HG03439 (cell line): ENCODE results near the gene CXCL17.
"Not testable (repeated sequence)": the region's sequence is repeated elsewhere in the genome, so short reads cannot be mapped to it uniquely, and the experiment has no call there.

Experiments used
- ATAC-seq: cut with Tn5 transposase; IDR thresholded peaks from one replicate; pipeline ENCODE4 v1.9.1; 2021; ENCODE audit warnings: mild to moderate bottlenecking, moderate library complexity; ENCODE audit not compliant: unreplicated experiment

The CXCL17 gene

DNA sequence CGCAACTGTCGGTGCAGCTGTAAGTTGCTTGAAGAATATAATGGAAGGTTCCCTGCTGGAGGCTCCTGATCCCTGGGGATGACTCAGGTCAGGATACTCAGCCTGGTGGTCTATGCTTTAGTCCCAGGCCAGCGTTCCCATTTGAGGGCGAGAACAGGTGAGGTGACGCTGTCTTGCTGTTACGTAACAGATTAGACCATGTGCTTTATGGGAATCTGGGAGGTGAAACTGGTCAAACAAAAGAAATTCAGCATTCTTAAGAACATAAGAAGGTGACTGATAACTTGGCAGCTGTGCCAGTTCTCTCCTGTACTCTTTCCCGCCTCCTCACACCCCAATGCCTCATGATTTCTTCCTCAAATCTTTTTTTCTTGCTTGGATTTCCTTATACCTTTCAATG lies at the start of gene CXCL17:
TSS of gene CXCL17 (minus strand) at position 114 of the 400 bp plus-strand sequence. CDS start 114 bp downstream, outside the sequence.
- no peak for ATAC-seq

DNA sequence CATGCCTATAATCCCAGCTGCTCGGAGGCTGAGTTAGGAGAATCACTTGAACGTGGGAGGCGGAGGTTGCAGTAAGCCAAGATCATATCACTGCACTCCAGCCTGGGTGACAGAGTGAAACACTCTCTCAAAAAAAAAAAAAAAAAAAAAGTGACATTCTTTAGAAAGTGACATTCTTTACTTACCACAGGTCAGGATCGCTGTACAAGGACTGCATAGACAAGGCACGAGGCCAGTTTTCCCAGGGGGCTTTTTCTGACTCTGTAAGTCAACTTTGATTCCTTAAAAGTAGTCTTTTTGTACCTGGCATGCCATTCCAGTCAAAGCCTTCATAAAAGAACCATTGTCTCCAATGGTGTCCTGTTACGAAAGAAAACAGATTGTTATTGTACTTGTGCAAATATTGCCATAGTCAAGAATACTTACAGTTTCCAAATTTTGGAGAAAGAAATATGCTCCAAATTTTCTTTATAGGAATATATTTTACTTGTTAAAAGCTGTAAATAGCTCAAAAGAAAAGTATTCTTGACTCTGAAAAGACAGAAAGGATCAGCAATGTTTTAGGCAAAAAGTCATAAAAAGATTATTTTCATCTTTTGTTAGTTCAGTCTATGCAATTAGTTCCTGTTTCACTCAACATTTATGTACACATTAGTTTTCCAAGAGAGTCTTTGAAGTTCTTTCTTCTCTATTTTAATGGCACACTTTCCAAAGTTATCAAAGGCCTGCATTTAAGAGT lies 46.2 kb upstream of the CXCL17 start:
- ATAC-seq: no peak

GRCh38 chr19:42487798-42488178 lies 45.0 kb upstream of the CXCL17 start:
- ATAC-seq: no peak

DNA sequence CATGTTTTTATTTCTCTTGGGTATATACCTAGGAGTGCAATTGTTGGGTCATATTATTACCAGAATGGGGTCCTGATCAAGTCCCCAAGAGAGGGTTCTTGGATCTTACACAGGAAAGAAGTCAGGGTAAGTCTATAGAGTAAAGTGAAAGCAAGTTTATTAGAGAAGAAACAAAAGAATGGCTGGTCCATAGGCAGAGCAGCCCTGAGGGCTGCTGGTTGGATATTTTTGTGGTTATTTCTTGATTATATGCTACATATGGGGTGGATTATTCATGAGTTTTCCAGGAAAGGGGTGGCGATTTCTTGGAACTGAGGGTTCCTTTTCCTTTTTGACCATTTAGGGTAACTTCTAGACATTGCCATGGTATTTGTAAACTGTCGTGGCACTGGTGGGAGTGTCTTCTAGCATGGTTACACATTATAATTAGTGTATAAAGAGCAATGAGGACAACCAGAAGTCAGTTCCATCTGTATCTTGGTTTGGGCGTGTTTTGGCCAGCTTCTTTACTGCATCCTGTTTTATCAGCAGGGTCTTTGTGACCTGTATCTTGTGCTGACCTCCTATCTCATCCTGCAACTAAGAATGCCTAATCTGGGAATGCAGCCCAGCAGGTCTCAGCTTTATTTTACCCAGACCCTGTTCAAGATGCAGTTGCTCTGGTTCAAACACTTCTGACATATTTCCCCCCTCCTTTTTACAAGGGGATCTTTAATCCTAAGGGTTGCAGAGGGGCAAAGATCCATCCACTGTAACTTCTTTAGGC lies 44.5 kb upstream of the CXCL17 start:
- no peak for ATAC-seq

DNA sequence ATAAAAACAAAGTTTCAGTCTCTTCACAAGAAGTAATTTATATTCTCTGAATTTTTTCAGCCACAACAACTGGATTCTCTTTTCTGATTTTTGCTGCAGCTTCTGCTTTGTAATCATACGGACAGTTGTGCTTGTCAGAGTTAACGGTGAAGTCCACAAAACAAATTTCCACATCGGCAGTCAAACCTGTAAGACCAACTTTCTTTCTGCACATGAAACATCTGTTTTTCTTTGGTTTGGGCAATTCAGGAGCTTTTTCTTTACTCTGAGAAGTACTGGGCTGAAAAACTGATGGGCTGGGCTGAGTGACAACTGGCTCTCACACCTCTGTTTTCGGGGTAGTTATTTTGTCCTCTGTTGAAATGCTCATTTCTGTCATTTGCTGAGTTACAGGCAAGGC lies 42.3 kb upstream of the CXCL17 start:
- ATAC-seq: not testable (repeated sequence)

GRCh38 chr19:42480335-42481095 lies 37.8 kb upstream of the CXCL17 start:
- ATAC-seq: no peak

- ATAC-seq: no peak
These were observed 37.0 kb upstream of the CXCL17 start for GRCh38 chr19:42479736-42480135.

- ATAC-seq: no peak
These were observed 36.1 kb upstream of the CXCL17 start for GRCh38 chr19:42478765-42479311.

DNA sequence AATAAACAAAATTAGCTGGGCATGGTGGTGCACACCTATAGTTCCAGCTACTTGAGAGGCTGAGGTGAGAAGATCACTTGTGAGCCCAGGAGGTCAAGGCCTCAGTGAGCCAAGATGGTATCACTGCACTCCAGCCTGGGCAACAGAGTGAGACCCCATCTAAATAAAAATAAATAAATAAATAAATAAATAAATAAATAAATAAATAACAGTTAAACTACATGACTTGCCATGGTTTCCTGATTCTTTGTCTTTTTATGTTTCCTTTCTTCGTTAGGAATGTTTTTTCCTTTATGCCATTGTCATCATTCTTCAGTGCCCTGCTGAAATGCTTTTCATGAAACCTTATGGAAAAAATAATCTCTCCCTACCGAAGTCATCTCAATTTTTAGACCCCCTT lies 35.2 kb upstream of the CXCL17 start:
- no peak for ATAC-seq

DNA sequence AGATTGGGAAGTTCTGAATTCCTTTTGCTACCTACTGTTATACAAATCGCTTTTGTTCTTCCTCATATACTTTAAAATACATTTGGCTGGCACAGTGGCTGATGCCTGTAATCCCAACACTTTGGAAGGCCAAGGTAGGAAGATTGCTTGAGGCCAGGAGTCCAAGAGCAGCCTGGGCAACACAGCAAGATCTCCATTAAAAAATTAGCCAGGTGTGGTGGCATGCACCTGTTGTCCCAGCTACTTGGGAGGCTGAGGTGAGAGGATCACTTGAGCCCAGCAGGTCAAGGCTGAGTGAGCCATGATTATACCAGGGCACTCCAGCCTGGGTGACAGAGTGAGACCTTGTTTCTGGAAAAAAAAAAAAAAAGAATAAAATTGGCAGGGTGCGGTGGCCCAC lies 34.4 kb upstream of the CXCL17 start:
- no peak for ATAC-seq

GRCh38 chr19:42475366-42475765 lies 32.6 kb upstream of the CXCL17 start:
- ATAC-seq: no peak

DNA sequence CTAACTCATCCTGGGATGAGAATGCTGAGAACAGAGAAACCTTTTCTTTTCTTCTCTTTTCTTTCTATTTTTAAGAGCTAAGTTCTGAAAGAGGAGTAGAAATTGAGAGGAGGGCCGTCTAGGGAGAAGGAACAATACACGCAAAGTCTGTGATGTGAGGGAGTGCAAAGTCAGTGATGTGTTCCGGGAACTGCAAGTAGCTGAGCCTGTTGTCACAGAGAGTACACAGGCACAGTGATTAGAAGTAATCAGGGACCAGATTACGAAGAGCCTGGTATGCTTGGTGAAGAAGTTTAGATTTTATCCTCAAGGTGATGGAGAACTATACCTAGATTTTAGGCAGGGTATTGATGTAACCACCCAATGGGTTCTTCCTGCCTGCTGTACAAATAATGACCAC lies 32.0 kb upstream of the CXCL17 start:
- ATAC-seq: no peak

DNA sequence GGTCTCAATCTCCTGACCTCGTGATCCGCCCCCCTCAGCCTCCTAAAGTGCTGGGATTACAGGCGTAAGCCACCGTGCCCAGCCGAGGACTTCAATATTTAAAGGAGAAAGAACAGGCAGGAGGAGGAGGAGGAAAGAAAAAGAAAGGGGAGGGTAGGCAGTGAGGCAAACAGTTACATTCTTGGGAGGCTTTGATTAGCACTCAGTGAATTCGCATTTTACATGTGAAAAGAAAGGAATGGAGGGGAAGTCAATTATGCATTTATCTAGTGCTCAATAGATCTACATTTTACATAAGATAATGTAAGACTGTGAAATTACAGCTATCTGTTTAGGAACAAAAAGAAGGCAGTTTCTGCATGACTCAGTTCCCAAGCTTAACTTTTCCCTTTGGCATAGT lies 30.9 kb upstream of the CXCL17 start:
- ATAC-seq: no peak

- no peak for ATAC-seq
These were observed 29.8 kb upstream of the CXCL17 start for GRCh38 chr19:42472402-42473147.

DNA sequence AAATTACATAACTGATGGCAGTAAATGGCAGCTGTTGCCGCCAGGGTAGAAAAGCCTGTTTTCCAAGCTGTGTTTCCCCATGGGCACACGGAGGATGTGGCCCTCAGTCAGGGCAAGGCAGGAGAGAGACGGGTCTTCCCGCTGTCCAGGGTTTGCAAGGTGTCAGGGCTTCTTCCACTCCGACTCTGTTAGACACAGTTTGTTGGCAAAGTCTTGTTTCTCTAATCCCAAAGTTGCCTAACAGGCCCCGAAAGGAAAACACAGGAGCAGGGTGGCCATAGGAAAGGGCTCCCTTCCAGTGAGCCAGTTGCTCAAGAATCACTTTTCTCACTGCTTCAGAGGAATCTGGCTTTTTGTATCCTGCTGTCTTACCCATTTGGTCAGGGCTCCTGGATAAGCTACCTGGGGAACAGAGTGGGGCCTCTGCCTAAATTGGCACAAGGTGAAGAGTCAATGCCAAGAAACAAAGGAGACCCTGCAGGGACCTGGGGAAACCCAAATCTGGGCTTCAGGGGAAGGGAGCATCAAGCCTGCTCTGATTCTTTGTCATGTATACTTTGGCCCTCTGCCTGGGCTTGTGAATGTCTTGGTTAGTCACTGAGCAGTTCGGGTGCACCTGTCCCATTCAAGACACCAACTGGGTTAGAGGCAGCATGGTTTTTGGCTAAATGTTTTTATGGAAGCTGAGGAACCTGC lies 29.0 kb upstream of the CXCL17 start:
- no peak for ATAC-seq

- ATAC-seq: no peak
These were observed 26.8 kb upstream of the CXCL17 start for GRCh38 chr19:42469311-42470235.

DNA sequence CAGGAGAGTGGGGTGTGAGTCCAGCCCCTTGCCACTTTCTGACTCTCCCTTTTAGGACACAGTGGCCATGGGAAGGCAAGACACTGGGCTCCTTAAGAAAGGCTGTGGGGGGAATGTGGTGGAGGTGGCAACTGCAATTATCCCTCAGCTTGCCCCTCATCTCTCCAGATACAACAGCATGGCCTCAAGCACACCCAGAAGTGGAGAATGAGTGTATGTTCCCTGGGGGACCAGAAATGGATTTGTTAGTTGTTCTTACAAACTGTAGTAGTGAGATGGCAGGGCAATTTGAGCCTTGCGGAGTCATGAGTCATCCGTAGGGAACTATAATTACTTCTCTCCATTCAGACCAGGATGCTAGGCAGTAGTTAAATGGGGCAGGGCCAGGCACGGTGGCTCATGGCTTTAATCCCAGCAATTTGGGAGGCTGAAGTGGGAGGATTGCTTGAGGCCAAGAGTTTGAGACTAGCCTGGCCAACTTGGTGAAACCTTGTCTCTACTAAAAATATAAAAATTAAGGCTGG lies 25.6 kb upstream of the CXCL17 start:
- ATAC-seq: no peak

GRCh38 chr19:42467183-42467760 lies 24.5 kb upstream of the CXCL17 start:
- no peak for ATAC-seq
